ENCODE measurements around the gene GMDS. TPM values are rescaled to one million over a fixed set of nuclear protein-coding genes. Genes with fewer than 3 reads are reported as not detected.

GMDS gene
- total and polyA plus RNA-seq, 2 of the 8 experiments (the other 6 are each of a cell fraction or from before 2014, with no cell fraction given) = 16.8 to 50.0 TPM

DNA sequence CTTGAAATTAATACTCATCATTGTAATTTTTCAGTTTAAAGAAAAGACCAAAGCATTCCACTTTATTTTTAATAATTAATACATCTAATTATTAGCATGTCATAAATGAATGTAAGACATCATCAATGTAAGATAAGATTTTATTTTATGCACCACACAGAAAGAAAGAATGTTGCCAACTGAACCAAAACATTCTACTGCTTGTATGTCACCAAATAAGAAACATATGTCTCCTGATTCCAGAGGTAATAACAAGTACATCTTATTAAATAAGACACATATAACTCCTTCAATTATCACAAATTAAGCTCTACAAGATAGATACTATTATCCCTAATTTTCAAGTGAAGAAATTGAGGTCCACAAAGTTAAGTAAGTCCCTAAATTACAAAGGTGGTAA lies 189.5 kb downstream of the GMDS start:
- H2BK12ac ChIP-seq (ENCODE audit: low read depth, low read length) = no peak overlapping the region
- no peak overlapping the region for H2BK20ac ChIP-seq (ENCODE audit: low read length)
- no peak overlapping the region for H3K23ac ChIP-seq (ENCODE audit: insufficient read length)
- no peaks in the 10 kb centered on the region for H3K27me3 ChIP-seq (replicated peaks in 1 of 4; ENCODE audit: control insufficient read depth in 3 of 4, extremely low read depth in 1 of 4, insufficient read depth in 3 of 4, low read length in 3 of 4)
- DNase-seq (ENCODE audit: low read depth in 1 of 2, low spot score in 2 of 2) = no peak
- H3K4me1 ChIP-seq (replicated peaks in 1 of 4; ENCODE audit: control insufficient read depth in 3 of 4, insufficient read depth in 4 of 4, low read length in 3 of 4) = no peaks in the 10 kb centered on the region
- ChIA-PET CTCF (ENCODE audit: partially characterized antibody) (no interaction called here), POLR2A (ENCODE audit: partially characterized antibody) (no interaction called here)
- no peak overlapping the region for H3K27ac ChIP-seq (ENCODE audit: low read depth, low read length)
- no peak overlapping the region for H2AFZ ChIP-seq (ENCODE audit: low read length)
- H3K4me3 ChIP-seq (ENCODE audit: extremely low read depth in 1 of 4, insufficient read depth in 2 of 4, low read depth in 3 of 4, low read length in 4 of 4) = no peak overlapping the region
- H3K14ac ChIP-seq (ENCODE audit: insufficient read length) = no peak overlapping the region
- H2BK5ac ChIP-seq (ENCODE audit: low read depth, low read length) = no peak overlapping the region
- no peak overlapping the region for H2AK5ac ChIP-seq (ENCODE audit: low read depth, low read length)
- no peak overlapping the region for H4K5ac ChIP-seq (ENCODE audit: insufficient read length, low read depth, low read length)
- H3K36me3 ChIP-seq (ENCODE audit: control insufficient read depth in 2 of 4, insufficient read depth in 4 of 4, low read length in 3 of 4) = no peaks in the 10 kb centered on the region
- no peak overlapping the region for H4K8ac ChIP-seq (ENCODE audit: extremely low read depth, insufficient read depth, low read length)
- no peaks in the 10 kb centered on the region for H3K79me2 ChIP-seq (ENCODE audit: control insufficient read depth in 1 of 2, insufficient read depth in 2 of 2, low read length in 2 of 2)
- no peak overlapping the region for H3K9ac ChIP-seq (replicated peaks in 1 of 4; ENCODE audit: extremely low read depth in 1 of 4, low read depth in 3 of 4, low read length in 3 of 4)
- H3K23me2 ChIP-seq (ENCODE audit: low read depth, low read length) = no peaks in the 10 kb centered on the region
- H4K20me1 ChIP-seq (replicated peaks in 1 of 2; ENCODE audit: control insufficient read depth in 1 of 2, insufficient read depth in 2 of 2, low read length in 2 of 2) = no peaks in the 10 kb centered on the region
- H3K4me2 ChIP-seq (ENCODE audit: insufficient read depth in 1 of 2, low read depth in 2 of 2, low read length in 2 of 2) = no peak overlapping the region
- H3K79me1 ChIP-seq (ENCODE audit: low read depth, low read length) = no peaks in the 10 kb centered on the region
- no peak overlapping the region for H2BK15ac ChIP-seq (ENCODE audit: low read length)
- no peak overlapping the region for H4K91ac ChIP-seq (replicated peaks; ENCODE audit: insufficient read length, low read length)
- 0 out of 4 replicates have a peak, but pooled peaks cover 0 to 2% of the 10 kb centered on the region in 2 experiments for H3K9me3 ChIP-seq (ENCODE audit: insufficient read depth in 2 of 2, low read depth in 1 of 2, low read length in 1 of 2)
- FAIRE-seq = no peak
- H3K56ac ChIP-seq (replicated peaks; ENCODE audit: insufficient read length, low read depth, low read length) = no peak overlapping the region
- no peak overlapping the region for H3K18ac ChIP-seq (ENCODE audit: extremely low read depth, low read length)
- no peak overlapping the region for H3K4ac ChIP-seq (replicated peaks; ENCODE audit: insufficient read length, low read depth, low read length)
- H2BK120ac ChIP-seq (replicated peaks; ENCODE audit: low read depth, low read length) = no peak overlapping the region
- TF ChIP-seq CHD1 (IDR thresholded peaks at IDR 0.05; ENCODE audit: low read depth, low read length) (no peak), GABPA (IDR thresholded peaks at IDR 0.05; ENCODE audit: borderline replicate concordance, insufficient read depth, low read length) (no peak), TEAD4 (IDR thresholded peaks at IDR 0.05; ENCODE audit: low read depth, low read length) (no peak), RNF2 (IDR thresholded peaks at IDR 0.05; ENCODE audit: borderline replicate concordance, low read depth, low read length, missing control alignments, poor library complexity, severe bottlenecking) (no peak), SUZ12 (IDR thresholded peaks at IDR 0.05; ENCODE audit: low read length) (no peak), KDM1A (IDR thresholded peaks at IDR 0.05; ENCODE audit: borderline replicate concordance, low read length) (no peak), SP4 (IDR thresholded peaks at IDR 0.05; ENCODE audit: low read length) (no peak), KDM4A (IDR thresholded peaks at IDR 0.05; ENCODE audit: low read depth, low read length, severe bottlenecking) (no peak)
- TF ChIP-seq, protein P1, sequence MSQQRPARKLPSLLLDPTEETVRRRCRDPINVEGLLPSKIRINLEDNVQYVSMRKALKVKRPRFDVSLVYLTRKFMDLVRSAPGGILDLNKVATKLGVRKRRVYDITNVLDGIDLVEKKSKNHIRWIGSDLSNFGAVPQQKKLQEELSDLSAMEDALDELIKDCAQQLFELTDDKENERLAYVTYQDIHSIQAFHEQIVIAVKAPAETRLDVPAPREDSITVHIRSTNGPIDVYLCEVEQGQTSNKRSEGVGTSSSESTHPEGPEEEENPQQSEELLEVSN (IDR thresholded peaks at IDR 0.05) = no peak
- TF ChIP-seq, protein P2, sequence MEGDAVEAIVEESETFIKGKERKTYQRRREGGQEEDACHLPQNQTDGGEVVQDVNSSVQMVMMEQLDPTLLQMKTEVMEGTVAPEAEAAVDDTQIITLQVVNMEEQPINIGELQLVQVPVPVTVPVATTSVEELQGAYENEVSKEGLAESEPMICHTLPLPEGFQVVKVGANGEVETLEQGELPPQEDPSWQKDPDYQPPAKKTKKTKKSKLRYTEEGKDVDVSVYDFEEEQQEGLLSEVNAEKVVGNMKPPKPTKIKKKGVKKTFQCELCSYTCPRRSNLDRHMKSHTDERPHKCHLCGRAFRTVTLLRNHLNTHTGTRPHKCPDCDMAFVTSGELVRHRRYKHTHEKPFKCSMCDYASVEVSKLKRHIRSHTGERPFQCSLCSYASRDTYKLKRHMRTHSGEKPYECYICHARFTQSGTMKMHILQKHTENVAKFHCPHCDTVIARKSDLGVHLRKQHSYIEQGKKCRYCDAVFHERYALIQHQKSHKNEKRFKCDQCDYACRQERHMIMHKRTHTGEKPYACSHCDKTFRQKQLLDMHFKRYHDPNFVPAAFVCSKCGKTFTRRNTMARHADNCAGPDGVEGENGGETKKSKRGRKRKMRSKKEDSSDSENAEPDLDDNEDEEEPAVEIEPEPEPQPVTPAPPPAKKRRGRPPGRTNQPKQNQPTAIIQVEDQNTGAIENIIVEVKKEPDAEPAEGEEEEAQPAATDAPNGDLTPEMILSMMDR (IDR thresholded peaks at IDR 0.05; ENCODE audit: control extremely low read depth in 1 of 3, insufficient read depth in 1 of 3, low read depth in 1 of 3, low read length in 3 of 3) = no peak
- TF ChIP-seq, protein P3, sequence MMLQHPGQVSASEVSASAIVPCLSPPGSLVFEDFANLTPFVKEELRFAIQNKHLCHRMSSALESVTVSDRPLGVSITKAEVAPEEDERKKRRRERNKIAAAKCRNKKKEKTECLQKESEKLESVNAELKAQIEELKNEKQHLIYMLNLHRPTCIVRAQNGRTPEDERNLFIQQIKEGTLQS (IDR thresholded peaks at IDR 0.05; ENCODE audit: insufficient read depth, low read depth, low read length) = no peak
